RWPE2 (cell line): ENCODE results near the gene LUZP1.

Experiments
- ATAC-seq: fragments of 200-7000 bp; cut with Tn5 transposase; 3 replicates; pipeline ENCODE4 v1.9.1; 2021; ENCODE audit warnings: low read depth
- DNase-seq: peaks from one replicate; pipeline ENCODE4 v3.0.0-alpha.2; 2020; ENCODE audit warnings: low spot score
- H3K27ac ChIP-seq: fragments of 450-650 bp; 2 replicates; pipeline ENCODE4 v1.5.1; 2017; ENCODE audit warnings: mild to moderate bottlenecking; ENCODE audit not compliant: poor library complexity, severe bottlenecking
- H3K27me3 ChIP-seq: fragments of 250-450 bp; sonication (Bioruptor Pico); 2 replicates; pipeline ENCODE4 v1.5.1; 2021; ENCODE audit warnings: mild to moderate bottlenecking, moderate library complexity; ENCODE audit not compliant: insufficient read depth, poor library complexity, severe bottlenecking
- H3K36me3 ChIP-seq: fragments of 250-450 bp; sonication (Bioruptor Pico); 2 replicates; pipeline ENCODE4 v1.5.1; 2020; ENCODE audit warnings: low read depth, mild to moderate bottlenecking, moderate library complexity
- H3K4me1 ChIP-seq: fragments of 250-450 bp; sonication (Bioruptor Pico); 2 replicates; pipeline ENCODE4 v1.5.1; 2021; ENCODE audit warnings: mild to moderate bottlenecking, moderate library complexity; ENCODE audit not compliant: insufficient read depth, poor library complexity, severe bottlenecking
- H3K4me3 ChIP-seq: fragments of 250-450 bp; sonication (Bioruptor Pico); 2 replicates; pipeline ENCODE4 v1.5.1; 2021; ENCODE audit warnings: mild to moderate bottlenecking, moderate library complexity; ENCODE audit not compliant: severe bottlenecking
- H3K9me3 ChIP-seq: fragments of 250-450 bp; sonication (Bioruptor Pico); 2 replicates; pipeline ENCODE4 v1.5.1; 2021; ENCODE audit warnings: mild to moderate bottlenecking, moderate library complexity; ENCODE audit not compliant: severe bottlenecking
- CTCF ChIP-seq: fragments of 450-650 bp; IDR thresholded peaks from one replicate; pipeline ENCODE4 v1.5.1; 2017; ENCODE audit warnings: mild to moderate bottlenecking, moderate library complexity; ENCODE audit not compliant: poor library complexity, severe bottlenecking

The LUZP1 gene

GRCh38 chr1:23098463-23099170 lies 70.0 kb downstream of the LUZP1 start:
- no peak overlapping the region for H3K4me3 ChIP-seq

GRCh38 chr1:23097316-23097715 lies 71.3 kb downstream of the LUZP1 start:
- no peak for TF ChIP-seq CTCF
- no peak overlapping the region for H3K27ac ChIP-seq
- ATAC-seq, result no peak
- DNase-seq, result no peak
- H3K4me1 ChIP-seq, result peaks cover 36% of the 10 kb centered on the region
- no peaks in the 10 kb centered on the region for H3K9me3 ChIP-seq
- H3K27me3 ChIP-seq, result no peaks in the 10 kb centered on the region
- no peak overlapping the region for H3K4me3 ChIP-seq
- peaks cover 60% of the 10 kb centered on the region for H3K36me3 ChIP-seq

More at GRCh38 chr1:23098463-23099170, 70.0 kb downstream of the LUZP1 start:
- peak; percentile 97 for TF ChIP-seq CTCF
- peaks cover 48% of the 10 kb centered on the region for H3K4me1 ChIP-seq
- DNase-seq (no peak), ATAC-seq (no peak)
- H3K36me3 ChIP-seq, result peaks cover 47% of the 10 kb centered on the region
- peak overlapping the region; percentile 96 for H3K27ac ChIP-seq
- no peaks in the 10 kb centered on the region for H3K27me3 ChIP-seq
- no peaks in the 10 kb centered on the region for H3K9me3 ChIP-seq

- Histone ChIP-seq H3K4me3 (no peak overlapping the region), H3K4me1 (no peaks in the 10 kb centered on the region), H3K27me3 (no peaks in the 10 kb centered on the region), H3K36me3 (peaks cover 88% of the 10 kb centered on the region), H3K27ac (no peak overlapping the region), H3K9me3 (no peaks in the 10 kb centered on the region)
- no peak for ATAC-seq
- TF ChIP-seq CTCF, result no peak
- no peak for DNase-seq
Measured at GRCh38 chr1:23092447-23092846, 76.2 kb downstream of the LUZP1 start.

DNA sequence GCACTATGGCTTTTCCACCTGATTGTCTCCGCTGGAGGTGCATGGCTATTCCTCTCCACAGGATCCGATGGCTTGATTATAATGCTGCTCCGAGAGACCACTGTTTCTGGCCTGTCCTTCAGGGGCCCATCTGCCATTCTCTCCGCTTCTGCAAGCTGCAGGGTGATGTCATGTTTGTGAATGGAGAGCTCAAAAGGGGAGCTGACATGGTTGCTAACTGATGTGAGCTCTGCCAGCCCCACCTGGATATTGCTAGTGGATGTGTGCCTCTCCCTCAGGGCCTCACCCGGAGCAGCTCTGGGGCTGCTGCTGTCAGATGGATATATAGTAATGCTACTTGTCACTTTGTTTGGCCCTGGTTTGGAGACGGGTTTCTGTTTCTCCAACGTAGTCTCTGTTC lies 77.1 kb downstream of the LUZP1 start:
- DNase-seq, result no peak
- no peaks in the 10 kb centered on the region for H3K4me1 ChIP-seq
- TF ChIP-seq CTCF, result no peak

DNA sequence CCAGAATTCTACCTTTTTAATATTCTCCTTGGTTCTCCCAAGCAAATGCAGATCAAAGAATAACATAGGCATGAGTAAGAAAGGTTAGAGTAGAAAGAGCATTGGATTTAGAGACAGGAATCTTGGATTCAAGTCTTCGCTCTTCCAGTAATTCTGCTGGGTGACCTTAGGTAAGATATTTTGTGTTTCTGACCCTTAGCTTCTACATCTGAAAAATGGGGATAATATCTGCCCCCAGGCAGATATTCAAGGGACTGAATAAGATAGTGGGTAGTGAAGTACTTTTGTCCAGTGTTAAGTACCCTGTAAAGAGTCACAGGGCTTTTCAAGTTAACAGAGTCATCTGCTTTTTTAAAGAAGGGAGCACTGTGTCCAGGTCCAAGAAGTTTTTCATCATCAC lies 78.6 kb downstream of the LUZP1 start:
- ATAC-seq, result no peak
- no peaks in the 10 kb centered on the region for H3K9me3 ChIP-seq
- no peak for TF ChIP-seq CTCF
- H3K27ac ChIP-seq, result no peak overlapping the region
- H3K4me1 ChIP-seq, result no peaks in the 10 kb centered on the region
- no peak for DNase-seq
- no peaks in the 10 kb centered on the region for H3K27me3 ChIP-seq
- H3K4me3 ChIP-seq, result no peak overlapping the region
- peaks cover 96% of the 10 kb centered on the region for H3K36me3 ChIP-seq

More for the DNA sequence above, 77.1 kb downstream of the LUZP1 start:
- Histone ChIP-seq H3K9me3 (no peaks in the 10 kb centered on the region), H3K27me3 (no peaks in the 10 kb centered on the region), H3K27ac (no peak overlapping the region), H3K4me3 (no peak overlapping the region), H3K36me3 (peaks cover 88% of the 10 kb centered on the region)
- no peak for ATAC-seq
